GM20000 (cell line): ENCODE measurements around the gene VPS13A.
"Not testable (repeated sequence)": the region's sequence is repeated elsewhere in the genome, so short reads cannot be mapped to it uniquely, and the experiment has no call there.

Experiments used
- DNase-seq: peaks from one replicate; pipeline ENCODE4 v3.0.0; 2012; ENCODE audit warnings: low spot score
- TF ChIP-seq, protein P1 (sequence below): IDR thresholded peaks from 2 replicates; pipeline ENCODE4 v1.5.1; 2012; ENCODE audit warnings: mild to moderate bottlenecking, control low read depth; ENCODE audit errors: extremely low read depth, missing control alignments

The VPS13A gene

DNA sequence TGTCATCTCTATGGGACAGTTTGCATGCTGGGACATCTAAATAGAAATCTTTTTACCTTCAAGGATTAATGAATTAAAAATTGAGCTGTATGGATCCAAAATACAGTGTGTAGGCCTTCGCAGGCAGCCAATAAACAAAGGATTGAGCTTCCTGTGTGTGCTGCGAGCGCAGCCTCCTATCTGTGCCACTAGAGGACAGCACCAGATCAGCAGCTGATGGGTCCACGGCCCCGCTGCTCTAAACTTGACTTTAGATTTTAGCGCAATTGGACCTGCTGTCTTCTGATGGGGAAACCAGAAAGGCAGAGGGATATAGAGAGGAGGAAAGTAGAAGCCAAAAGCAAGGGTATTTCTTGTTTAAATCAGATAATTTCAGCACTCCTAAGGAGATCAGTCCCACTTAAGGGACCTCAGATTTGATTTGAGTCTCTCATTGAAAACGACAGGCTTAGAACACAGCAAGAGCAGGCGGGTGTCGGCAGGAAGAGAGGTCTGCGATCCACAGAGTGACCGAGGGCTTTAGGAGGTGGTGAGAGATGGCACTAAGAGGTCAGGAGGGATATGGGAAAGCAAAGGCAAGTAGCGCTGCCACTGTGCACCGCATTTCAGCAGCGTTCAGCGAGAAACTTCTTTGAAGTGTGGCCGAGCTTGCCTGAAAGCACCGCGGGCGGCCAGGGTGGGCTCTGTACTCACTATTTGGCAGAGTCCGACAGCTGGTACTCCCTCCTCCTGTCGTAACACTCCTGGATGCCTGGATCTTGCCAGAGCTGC lies 256.5 kb downstream of the VPS13A start:
- peak; percentile 77 for DNase-seq
- TF ChIP-seq, protein P1, sequence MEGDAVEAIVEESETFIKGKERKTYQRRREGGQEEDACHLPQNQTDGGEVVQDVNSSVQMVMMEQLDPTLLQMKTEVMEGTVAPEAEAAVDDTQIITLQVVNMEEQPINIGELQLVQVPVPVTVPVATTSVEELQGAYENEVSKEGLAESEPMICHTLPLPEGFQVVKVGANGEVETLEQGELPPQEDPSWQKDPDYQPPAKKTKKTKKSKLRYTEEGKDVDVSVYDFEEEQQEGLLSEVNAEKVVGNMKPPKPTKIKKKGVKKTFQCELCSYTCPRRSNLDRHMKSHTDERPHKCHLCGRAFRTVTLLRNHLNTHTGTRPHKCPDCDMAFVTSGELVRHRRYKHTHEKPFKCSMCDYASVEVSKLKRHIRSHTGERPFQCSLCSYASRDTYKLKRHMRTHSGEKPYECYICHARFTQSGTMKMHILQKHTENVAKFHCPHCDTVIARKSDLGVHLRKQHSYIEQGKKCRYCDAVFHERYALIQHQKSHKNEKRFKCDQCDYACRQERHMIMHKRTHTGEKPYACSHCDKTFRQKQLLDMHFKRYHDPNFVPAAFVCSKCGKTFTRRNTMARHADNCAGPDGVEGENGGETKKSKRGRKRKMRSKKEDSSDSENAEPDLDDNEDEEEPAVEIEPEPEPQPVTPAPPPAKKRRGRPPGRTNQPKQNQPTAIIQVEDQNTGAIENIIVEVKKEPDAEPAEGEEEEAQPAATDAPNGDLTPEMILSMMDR: peak; percentile 94

DNA sequence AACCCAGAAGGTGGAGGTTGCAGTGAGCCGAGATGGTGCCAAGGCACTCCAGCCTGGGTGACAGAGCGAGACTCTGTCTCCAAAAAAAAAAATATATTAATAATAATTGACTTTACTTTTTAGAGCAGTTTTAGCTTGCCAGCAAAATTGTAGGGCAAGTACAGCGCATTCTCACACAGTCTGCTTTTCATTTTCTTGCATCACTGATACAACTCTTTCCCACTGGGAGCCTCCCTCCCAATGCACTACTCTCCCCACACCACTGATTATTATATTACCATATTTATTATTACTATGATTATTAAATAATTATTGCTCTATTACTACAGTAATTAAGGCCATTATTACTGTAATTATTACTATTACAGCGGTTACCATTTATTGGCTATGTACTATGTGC lies 257.9 kb downstream of the VPS13A start:
- no peak for DNase-seq
- TF ChIP-seq, protein P1: no peak

DNA sequence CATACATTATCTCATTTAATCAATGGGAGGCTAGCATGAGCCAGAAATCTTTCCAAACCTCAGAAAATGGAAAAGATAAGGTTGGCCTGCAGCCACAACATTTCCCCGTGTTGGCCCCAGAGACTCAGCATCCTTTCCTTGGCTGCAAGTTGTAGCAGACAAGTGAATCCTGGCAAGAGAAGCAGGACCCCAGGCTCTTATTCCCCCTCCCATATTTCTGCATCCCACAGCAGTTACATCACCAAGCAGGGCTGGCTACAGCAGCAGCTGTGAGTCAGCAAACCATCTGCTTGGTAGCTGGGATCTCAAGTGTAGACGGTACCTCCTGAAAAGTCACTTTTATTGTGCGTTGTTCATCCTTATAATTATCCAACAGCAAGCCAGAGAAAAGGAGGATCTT lies 258.4 kb downstream of the VPS13A start:
- TF ChIP-seq, protein P1: no peak
- DNase-seq: no peak

DNA sequence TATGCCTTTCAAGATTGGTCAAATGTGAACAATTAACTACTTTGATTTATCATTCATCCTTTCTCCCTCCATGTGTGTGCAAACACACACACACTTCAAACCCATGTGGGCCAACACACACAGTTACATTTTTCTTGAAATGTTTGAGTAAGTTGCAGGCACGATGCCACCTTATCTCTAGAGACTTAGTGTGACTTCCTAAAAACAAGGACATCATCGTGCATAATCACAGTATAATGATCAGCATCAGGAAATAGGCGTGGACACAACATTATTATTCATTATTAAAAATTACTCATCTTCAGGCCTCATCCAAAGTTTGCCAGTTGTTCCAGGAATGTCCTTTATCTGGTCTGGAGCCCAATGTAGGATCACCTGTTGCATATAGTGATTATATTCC lies 261.3 kb downstream of the VPS13A start:
- TF ChIP-seq, protein P1: no peak
- DNase-seq: no peak

GRCh38 chr9:77440057-77440456 lies 262.7 kb downstream of the VPS13A start:
- DNase-seq: no peak

GRCh38 chr9:77441124-77441523 lies 263.8 kb downstream of the VPS13A start:
- not testable (repeated sequence) for DNase-seq

More at GRCh38 chr9:77440057-77440456, 262.7 kb downstream of the VPS13A start:
- TF ChIP-seq, protein P1: no peak

DNA sequence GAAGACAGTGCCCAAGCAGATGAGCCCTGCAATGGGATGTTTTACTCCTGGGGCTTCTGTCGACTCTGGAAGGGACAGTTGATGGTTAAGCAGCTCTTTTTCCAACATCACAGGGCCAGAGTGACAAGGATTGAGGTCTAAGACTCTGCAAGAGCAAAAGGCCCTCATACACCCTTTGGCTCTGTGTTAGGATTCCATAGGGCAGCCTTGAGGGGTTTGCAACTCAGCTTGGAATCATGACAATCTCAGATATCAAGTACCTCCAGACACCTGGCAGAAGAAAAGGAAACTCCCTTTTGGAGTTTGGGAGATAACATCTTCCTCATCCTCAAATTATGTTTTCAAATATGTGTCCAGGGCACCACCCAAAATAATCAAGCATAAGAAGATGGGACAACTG lies 265.1 kb downstream of the VPS13A start:
- TF ChIP-seq, protein P1: no peak
- DNase-seq: no peak

DNA sequence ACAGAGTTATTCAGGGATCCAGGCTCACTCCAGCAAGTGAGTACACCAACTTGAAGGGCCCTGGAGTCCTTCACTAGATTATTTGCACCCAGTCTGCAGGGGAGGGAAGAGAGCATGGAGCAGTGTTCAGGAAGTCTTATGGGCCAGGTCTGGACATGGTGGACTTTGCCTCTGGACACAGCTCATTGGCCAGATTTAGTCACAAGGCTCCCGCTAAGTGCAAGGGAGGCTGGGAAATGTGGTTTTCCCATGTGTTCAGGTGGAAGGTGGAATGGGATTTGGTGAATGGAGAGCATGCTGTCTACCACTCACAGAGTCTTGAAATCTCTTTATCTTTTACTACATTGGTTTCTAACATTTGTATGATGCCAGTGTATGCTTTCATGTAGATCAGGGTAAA lies 270.3 kb downstream of the VPS13A start:
- TF ChIP-seq, protein P1: no peak
- no peak for DNase-seq
